DOHH2 (cell line): ENCODE data around the gene ATF6B.

Source experiments
- H3F3A ChIP-seq: fragments of 200-600 bp; sonication (generic), shearing (Covaris generic); 2 replicates; pipeline ENCODE4 v1.6.0; 2016; ENCODE audit warnings: antibody characterized with exemption, mild to moderate bottlenecking; ENCODE audit not compliant: control insufficient read depth, insufficient read depth
- H3K27ac ChIP-seq: fragments of 200-600 bp; sonication (generic); 2 replicates; pipeline ENCODE4 v1.5.1; 2014; ENCODE audit warnings: low read depth, mild to moderate bottlenecking, low read length, moderate library complexity
- H3K27me3 ChIP-seq: fragments of 200-600 bp; sonication (generic); 2 replicates; pipeline ENCODE4 v1.6.1; 2014; ENCODE audit warnings: mild to moderate bottlenecking, low read length, mixed read lengths; ENCODE audit not compliant: control insufficient read depth
- H3K36me3 ChIP-seq: fragments of 200-600 bp; sonication (generic); 2 replicates; pipeline ENCODE4 v1.6.1; 2014; ENCODE audit warnings: mild to moderate bottlenecking, low read length, moderate library complexity, mixed read lengths; ENCODE audit not compliant: control insufficient read depth
- H3K4me1 ChIP-seq: fragments of 200-600 bp; sonication (generic); 2 replicates; pipeline ENCODE4 v1.6.1; 2014; ENCODE audit warnings: mild to moderate bottlenecking, low read length, mixed read lengths; ENCODE audit not compliant: control insufficient read depth
- H3K4me2 ChIP-seq: fragments of 200-600 bp; sonication (generic); 2 replicates; pipeline ENCODE4 v1.6.0; 2014; ENCODE audit warnings: mild to moderate bottlenecking, low read length, moderate library complexity
- H3K4me3 ChIP-seq: fragments of 200-600 bp; sonication (generic); 2 replicates; pipeline ENCODE4 v1.5.1; 2014; ENCODE audit warnings: mild to moderate bottlenecking, low read length, mixed read lengths
- H3K79me2 ChIP-seq: fragments of 200-600 bp; sonication (generic); 2 replicates; pipeline ENCODE4 v1.6.1; 2014; ENCODE audit warnings: mild to moderate bottlenecking, low read length, mixed read lengths; ENCODE audit not compliant: control insufficient read depth
- H3K9me2 ChIP-seq: fragments of 200-600 bp; sonication (generic); replicated peaks from 2 replicates; pipeline ENCODE4 v1.6.1; 2014; ENCODE audit warnings: mild to moderate bottlenecking, low read length, mixed read lengths; ENCODE audit not compliant: control insufficient read depth
- H3K9me3 ChIP-seq: fragments of 200-600 bp; sonication (generic); 2 replicates; pipeline ENCODE4 v1.6.1; 2014; ENCODE audit warnings: antibody characterized with exemption, low read length, mixed read lengths; ENCODE audit not compliant: control insufficient read depth, insufficient read depth
- H4K20me1 ChIP-seq: fragments of 200-600 bp; sonication (generic); 2 replicates; pipeline ENCODE4 v1.6.0; 2014; ENCODE audit warnings: low read depth, mild to moderate bottlenecking, antibody characterized with exemption, low read length, moderate library complexity; ENCODE audit not compliant: control insufficient read depth, insufficient read depth
- EZH2phosphoT487 ChIP-seq: fragments of 200-600 bp; sonication (generic); IDR thresholded peaks from 2 replicates; pipeline ENCODE4 v1.6.1; 2017; ENCODE audit warnings: borderline replicate concordance, mild to moderate bottlenecking, antibody characterized with exemption, low read length, moderate library complexity, mixed read lengths
- TF ChIP-seq, protein P1 (sequence below): fragments of 200-600 bp; sonication (generic); IDR thresholded peaks from one replicate; pipeline ENCODE4 v1.5.1; 2014; ENCODE audit warnings: antibody characterized with exemption, mild to moderate bottlenecking, low read depth, low read length; ENCODE audit not compliant: poor library complexity, severe bottlenecking

Gene ATF6B

GRCh38 chr6:32074996-32075532, 53.0 kb downstream of the ATF6B start:
- Histone ChIP-seq H3K9me2 (no peaks in the 10 kb centered on the region), H3F3A (no peaks in the 10 kb centered on the region), H3K4me2 (no peak overlapping the region), H3K36me3 (no peaks in the 10 kb centered on the region), H3K4me1 (no peaks in the 10 kb centered on the region), H3K27me3 (peaks cover 2% of the 10 kb centered on the region; the same call in 1 of the 2 replicates), H3K27ac (no peak overlapping the region), H4K20me1 (no peaks in the 10 kb centered on the region), H3K4me3 (no peak overlapping the region), H3K9me3 (no peaks in the 10 kb centered on the region), H3K79me2 (no peaks in the 10 kb centered on the region)
- TF ChIP-seq, protein P1, sequence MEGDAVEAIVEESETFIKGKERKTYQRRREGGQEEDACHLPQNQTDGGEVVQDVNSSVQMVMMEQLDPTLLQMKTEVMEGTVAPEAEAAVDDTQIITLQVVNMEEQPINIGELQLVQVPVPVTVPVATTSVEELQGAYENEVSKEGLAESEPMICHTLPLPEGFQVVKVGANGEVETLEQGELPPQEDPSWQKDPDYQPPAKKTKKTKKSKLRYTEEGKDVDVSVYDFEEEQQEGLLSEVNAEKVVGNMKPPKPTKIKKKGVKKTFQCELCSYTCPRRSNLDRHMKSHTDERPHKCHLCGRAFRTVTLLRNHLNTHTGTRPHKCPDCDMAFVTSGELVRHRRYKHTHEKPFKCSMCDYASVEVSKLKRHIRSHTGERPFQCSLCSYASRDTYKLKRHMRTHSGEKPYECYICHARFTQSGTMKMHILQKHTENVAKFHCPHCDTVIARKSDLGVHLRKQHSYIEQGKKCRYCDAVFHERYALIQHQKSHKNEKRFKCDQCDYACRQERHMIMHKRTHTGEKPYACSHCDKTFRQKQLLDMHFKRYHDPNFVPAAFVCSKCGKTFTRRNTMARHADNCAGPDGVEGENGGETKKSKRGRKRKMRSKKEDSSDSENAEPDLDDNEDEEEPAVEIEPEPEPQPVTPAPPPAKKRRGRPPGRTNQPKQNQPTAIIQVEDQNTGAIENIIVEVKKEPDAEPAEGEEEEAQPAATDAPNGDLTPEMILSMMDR = no peak
- TF ChIP-seq EZH2phosphoT487 = no peak

- TF ChIP-seq, protein P1 = no peak
- no peak for TF ChIP-seq EZH2phosphoT487
- H3K79me2 ChIP-seq = no peaks in the 10 kb centered on the region
- no peak overlapping the region for H3K4me2 ChIP-seq
- H3K27me3 ChIP-seq = peaks cover 2% of the 10 kb centered on the region; the same call in 1 of the 2 replicates
- no peak overlapping the region for H3K4me3 ChIP-seq
- H3K36me3 ChIP-seq = no peaks in the 10 kb centered on the region
- H3K27ac ChIP-seq = no peak overlapping the region
- H4K20me1 ChIP-seq = no peaks in the 10 kb centered on the region
- no peaks in the 10 kb centered on the region for H3K9me3 ChIP-seq
- H3K4me1 ChIP-seq = no peaks in the 10 kb centered on the region
- H3F3A ChIP-seq = no peaks in the 10 kb centered on the region
- no peaks in the 10 kb centered on the region for H3K9me2 ChIP-seq
Observed at GRCh38 chr6:32073613-32074012, 54.4 kb downstream of the ATF6B start.

- no peak overlapping the region for H3K4me3 ChIP-seq
- peaks cover 2% of the 10 kb centered on the region; the same call in 1 of the 2 replicates for H3K27me3 ChIP-seq
- TF ChIP-seq EZH2phosphoT487 = no peak
- TF ChIP-seq, protein P1 = no peak
- no peak overlapping the region for H3K4me2 ChIP-seq
- no peaks in the 10 kb centered on the region for H3K36me3 ChIP-seq
- no peaks in the 10 kb centered on the region for H3K9me3 ChIP-seq
- no peaks in the 10 kb centered on the region for H3K9me2 ChIP-seq
- no peaks in the 10 kb centered on the region for H3K79me2 ChIP-seq
- H3K27ac ChIP-seq = no peak overlapping the region
- no peaks in the 10 kb centered on the region for H4K20me1 ChIP-seq
- H3F3A ChIP-seq = no peaks in the 10 kb centered on the region
- H3K4me1 ChIP-seq = no peaks in the 10 kb centered on the region
Observed at GRCh38 chr6:32073101-32073500, 54.9 kb downstream of the ATF6B start.
